Mammary epithelial cell (primary cell): Measurements from ENCODE around the gene PDHX.

ENCODE experiments used
- EZH2 ChIP-seq: IDR thresholded peaks from 2 replicates; pipeline ENCODE4 v1.6.1; 2012; ENCODE audit warnings: low read length, inconsistent platforms, borderline replicate concordance
- TF ChIP-seq, protein P1 (sequence below), 2 donors: IDR thresholded peaks in 1 of 2; conservative IDR thresholded peaks in 1 of 2; 2 replicates each; pipeline ENCODE4 v1.5.1; 2011 to 2012; ENCODE audit warnings: inconsistent platforms in 2 of 2, low read length in 2 of 2, mild to moderate bottlenecking in 2 of 2, control low read depth in 1 of 2, low read depth in 1 of 2; ENCODE audit not compliant: insufficient read depth in 1 of 2; ENCODE audit errors: extremely low read depth in 1 of 2

DNA sequence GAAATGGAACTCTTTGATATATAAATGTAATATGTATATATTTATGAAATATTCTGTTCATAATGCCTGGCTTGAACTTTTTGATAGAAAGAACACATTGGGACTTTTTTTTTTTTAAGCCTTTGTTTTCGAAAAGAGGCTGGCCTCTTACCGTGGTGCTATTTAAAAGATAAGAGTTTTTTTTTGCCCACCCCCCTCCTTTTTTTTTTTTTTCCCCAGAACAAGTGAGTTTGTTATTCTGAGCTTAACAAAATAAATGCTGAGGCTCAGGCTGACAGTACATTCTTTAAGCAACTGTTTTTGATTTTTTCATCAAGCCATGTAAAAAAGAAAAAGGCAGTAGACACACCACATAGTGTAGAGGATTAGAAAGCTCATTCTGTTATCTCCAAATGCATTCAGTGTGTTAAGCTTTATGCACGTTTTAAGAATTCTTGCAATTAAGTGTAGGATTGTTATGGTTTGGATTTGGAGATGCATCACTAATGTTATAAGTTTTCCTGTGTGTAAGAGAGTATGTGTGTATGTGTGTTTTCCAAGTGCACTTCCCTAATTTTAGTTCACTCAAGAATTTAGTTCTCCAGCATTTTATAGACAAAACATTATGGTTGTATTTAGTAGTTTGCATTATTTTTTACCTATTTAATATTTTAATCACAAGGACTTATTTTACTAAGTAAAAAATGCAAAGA is 12.0 kb downstream of the PDHX start:
- TF ChIP-seq, protein P1, sequence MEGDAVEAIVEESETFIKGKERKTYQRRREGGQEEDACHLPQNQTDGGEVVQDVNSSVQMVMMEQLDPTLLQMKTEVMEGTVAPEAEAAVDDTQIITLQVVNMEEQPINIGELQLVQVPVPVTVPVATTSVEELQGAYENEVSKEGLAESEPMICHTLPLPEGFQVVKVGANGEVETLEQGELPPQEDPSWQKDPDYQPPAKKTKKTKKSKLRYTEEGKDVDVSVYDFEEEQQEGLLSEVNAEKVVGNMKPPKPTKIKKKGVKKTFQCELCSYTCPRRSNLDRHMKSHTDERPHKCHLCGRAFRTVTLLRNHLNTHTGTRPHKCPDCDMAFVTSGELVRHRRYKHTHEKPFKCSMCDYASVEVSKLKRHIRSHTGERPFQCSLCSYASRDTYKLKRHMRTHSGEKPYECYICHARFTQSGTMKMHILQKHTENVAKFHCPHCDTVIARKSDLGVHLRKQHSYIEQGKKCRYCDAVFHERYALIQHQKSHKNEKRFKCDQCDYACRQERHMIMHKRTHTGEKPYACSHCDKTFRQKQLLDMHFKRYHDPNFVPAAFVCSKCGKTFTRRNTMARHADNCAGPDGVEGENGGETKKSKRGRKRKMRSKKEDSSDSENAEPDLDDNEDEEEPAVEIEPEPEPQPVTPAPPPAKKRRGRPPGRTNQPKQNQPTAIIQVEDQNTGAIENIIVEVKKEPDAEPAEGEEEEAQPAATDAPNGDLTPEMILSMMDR (conservative IDR thresholded peaks at IDR 0.05 in 1 of 2, IDR thresholded peaks at IDR 0.05 in 1 of 2; ENCODE audit: extremely low read depth in 1 of 2, insufficient read depth in 1 of 2, low read depth in 1 of 2, low read length in 2 of 2): no peak
- no peak for TF ChIP-seq EZH2
